DMS153 (cell line): ENCODE measurements around the gene HACL1.

Experiments used
- DNase-seq: peaks from one replicate; lab custom pipeline; 2025; lab: John Stamatoyannopoulos, UW

Gene HACL1

GRCh38 chr3:15523660-15524417 lies 77.5 kb downstream of the HACL1 start:
- DNase-seq, result no peak

GRCh38 chr3:15522016-15522415 lies 79.4 kb downstream of the HACL1 start:
- DNase-seq, result no peak

- DNase-seq, result no peak
Measured at GRCh38 chr3:15521573-15521965, 79.8 kb downstream of the HACL1 start, which contains the start of gene COLQ. Gene COLQ (minus strand): TSS chr3:15521706. CDS start chr3:15521625, 81 bp downstream.

GRCh38 chr3:15520804-15521572 lies 80.4 kb downstream of the HACL1 start:
- DNase-seq, result no peak

- no peak for DNase-seq
Measured at GRCh38 chr3:15520185-15520584, 81.2 kb downstream of the HACL1 start.

GRCh38 chr3:15519096-15519495 lies 82.3 kb downstream of the HACL1 start:
- DNase-seq, result no peak

- no peak for DNase-seq
Measured at GRCh38 chr3:15514663-15515340, 86.6 kb downstream of the HACL1 start.

- no peak for DNase-seq
Measured at GRCh38 chr3:15513810-15514662, 87.3 kb downstream of the HACL1 start.

- no peak for DNase-seq
Measured at GRCh38 chr3:15513116-15513515, 88.3 kb downstream of the HACL1 start.

- peak; percentile 71 for DNase-seq
Measured at GRCh38 chr3:15512166-15512565, 89.2 kb downstream of the HACL1 start.

GRCh38 chr3:15511156-15511555 lies 90.2 kb downstream of the HACL1 start:
- no peak for DNase-seq
